Measurements from ENCODE around the gene CCND2. TPM values are rescaled to one million over a fixed set of nuclear protein-coding genes. Genes with fewer than 3 reads are reported as not detected.
A peak's percentile ranks its signal among the peaks of the same experiment; 100 is the strongest.

Gene CCND2
- total RNA-seq, 1 donor from 2014 or later, result 57.7 TPM

DNA sequence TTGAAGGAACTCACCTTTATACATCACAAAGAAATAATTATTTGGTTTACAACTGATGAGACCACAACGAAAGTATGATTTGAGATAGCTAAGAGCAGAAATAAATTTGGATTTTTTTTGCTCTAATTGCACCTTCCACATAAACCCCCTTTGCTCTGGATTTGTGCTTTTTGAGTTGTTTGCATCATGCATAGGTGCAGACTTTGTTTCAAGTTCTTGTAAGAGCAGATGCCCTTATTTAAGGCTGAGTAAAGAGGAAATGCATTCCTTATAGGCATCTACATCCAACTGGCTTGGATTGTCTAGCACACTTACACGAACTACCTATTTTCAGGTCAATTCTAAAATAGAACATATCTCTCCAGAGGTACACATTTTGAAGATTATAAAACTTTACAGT, 6.6 kb upstream of the CCND2 start:
- H3K4me1 ChIP-seq, result peaks cover 31% of the 10 kb centered on the region
- H3K27ac ChIP-seq, result no peak overlapping the region
- TF ChIP-seq, protein P1, sequence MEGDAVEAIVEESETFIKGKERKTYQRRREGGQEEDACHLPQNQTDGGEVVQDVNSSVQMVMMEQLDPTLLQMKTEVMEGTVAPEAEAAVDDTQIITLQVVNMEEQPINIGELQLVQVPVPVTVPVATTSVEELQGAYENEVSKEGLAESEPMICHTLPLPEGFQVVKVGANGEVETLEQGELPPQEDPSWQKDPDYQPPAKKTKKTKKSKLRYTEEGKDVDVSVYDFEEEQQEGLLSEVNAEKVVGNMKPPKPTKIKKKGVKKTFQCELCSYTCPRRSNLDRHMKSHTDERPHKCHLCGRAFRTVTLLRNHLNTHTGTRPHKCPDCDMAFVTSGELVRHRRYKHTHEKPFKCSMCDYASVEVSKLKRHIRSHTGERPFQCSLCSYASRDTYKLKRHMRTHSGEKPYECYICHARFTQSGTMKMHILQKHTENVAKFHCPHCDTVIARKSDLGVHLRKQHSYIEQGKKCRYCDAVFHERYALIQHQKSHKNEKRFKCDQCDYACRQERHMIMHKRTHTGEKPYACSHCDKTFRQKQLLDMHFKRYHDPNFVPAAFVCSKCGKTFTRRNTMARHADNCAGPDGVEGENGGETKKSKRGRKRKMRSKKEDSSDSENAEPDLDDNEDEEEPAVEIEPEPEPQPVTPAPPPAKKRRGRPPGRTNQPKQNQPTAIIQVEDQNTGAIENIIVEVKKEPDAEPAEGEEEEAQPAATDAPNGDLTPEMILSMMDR (IDR thresholded peaks at IDR 0.05), result no peak
- ATAC-seq (no peak), DNase-seq (no peak)
- intact Hi-C loops (cut with DNase I), result no loop called here
- peaks cover 30% of the 10 kb centered on the region for H3K27me3 ChIP-seq (ENCODE audit: low read depth)
- no peaks in the 10 kb centered on the region for H3K9me3 ChIP-seq
- no peaks in the 10 kb centered on the region for H3K36me3 ChIP-seq
- no peak overlapping the region for H3K4me3 ChIP-seq

DNA sequence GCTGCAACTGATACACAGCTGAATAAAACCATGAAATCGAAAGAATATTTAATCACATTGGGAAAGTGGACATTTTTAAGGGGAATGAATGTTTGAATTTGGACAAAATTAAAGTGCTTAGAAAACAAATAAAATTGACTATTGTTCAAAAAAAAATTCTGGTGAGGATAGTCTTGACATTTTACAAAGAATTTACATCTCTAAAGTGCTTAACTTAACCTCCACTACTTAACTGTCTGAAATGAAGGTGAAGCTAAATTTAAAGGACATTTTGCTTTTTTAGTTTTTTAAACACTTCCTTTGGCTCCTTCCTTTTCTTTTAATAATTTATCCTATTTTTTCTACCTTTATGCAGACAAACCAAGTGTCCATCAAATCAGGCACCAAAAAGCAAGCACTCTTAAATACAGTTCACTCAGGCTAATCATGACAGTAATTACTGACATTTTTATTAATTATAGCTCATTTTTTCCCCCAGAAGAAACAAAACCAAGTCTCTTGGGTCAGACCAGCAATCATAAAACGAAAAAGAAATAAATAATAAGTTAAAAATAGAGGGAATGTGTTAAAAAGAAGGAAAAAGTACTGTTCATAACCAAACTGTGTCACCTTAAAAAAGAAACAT, 5.7 kb upstream of the CCND2 start:
- H3K27ac ChIP-seq, result no peak overlapping the region

DNA sequence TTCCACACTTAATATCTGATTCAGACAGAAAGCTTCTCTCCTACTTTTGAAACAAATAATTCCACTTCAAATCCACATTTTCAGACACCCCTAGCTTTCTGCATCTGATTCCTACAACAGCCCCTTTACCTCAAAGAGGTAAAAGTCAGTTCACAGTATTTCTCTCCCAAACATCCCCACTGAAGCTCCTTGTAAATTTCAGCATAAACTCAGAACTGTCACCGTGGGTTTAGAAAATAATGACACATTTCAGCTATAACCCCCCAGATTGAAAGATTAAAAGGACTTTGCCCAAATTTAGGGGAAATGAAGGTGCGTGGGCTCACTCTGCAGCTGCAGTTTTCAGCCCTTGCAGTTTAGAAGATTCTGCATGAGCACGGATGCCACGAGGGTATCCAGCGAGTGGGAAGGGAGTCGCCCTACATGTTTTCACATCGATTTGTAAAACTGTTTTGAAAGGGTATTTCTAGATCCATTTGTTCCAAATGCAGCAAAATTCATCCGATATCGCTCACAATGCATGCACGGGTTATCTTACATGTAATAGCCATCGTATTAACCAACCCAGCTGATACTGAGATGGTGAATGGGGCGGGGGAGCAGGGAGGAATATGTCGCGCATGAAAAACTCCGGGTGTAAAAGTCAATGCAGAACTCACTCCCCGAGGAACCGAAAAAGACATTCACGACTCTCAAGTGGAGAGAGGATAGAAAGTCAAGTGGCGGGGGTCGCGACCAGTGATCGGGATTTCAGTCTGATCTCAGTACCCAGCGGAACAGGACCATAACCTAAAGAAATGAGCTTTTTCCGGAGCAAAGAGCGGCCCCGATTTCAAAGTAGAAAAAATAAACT, 5.0 kb upstream of the CCND2 start:
- peak overlapping the region; percentile 77 for H3K4me3 ChIP-seq
- peaks cover 46% of the 10 kb centered on the region for H3K4me1 ChIP-seq
- peaks cover 41% of the 10 kb centered on the region for H3K27me3 ChIP-seq (ENCODE audit: low read depth)
- TF ChIP-seq, protein P1 (IDR thresholded peaks at IDR 0.05), result no peak
- intact Hi-C loops (cut with DNase I), result no loop called here
- no peak for ATAC-seq
- no peaks in the 10 kb centered on the region for H3K36me3 ChIP-seq
- peak overlapping the region; percentile 87 for H3K27ac ChIP-seq
- DNase-seq, result no peak
- no peaks in the 10 kb centered on the region for H3K9me3 ChIP-seq

More for the DNA sequence above, 5.7 kb upstream of the CCND2 start:
- TF ChIP-seq, protein P1 (IDR thresholded peaks at IDR 0.05), result no peak
- Histone ChIP-seq H3K27me3 (ENCODE audit: low read depth) (peaks cover 37% of the 10 kb centered on the region), H3K36me3 (no peaks in the 10 kb centered on the region), H3K4me1 (peaks cover 39% of the 10 kb centered on the region), H3K4me3 (no peak overlapping the region), H3K9me3 (no peaks in the 10 kb centered on the region)
- no peak for DNase-seq
- intact Hi-C loops (cut with DNase I), result no loop called here
- no peak for ATAC-seq

DNA sequence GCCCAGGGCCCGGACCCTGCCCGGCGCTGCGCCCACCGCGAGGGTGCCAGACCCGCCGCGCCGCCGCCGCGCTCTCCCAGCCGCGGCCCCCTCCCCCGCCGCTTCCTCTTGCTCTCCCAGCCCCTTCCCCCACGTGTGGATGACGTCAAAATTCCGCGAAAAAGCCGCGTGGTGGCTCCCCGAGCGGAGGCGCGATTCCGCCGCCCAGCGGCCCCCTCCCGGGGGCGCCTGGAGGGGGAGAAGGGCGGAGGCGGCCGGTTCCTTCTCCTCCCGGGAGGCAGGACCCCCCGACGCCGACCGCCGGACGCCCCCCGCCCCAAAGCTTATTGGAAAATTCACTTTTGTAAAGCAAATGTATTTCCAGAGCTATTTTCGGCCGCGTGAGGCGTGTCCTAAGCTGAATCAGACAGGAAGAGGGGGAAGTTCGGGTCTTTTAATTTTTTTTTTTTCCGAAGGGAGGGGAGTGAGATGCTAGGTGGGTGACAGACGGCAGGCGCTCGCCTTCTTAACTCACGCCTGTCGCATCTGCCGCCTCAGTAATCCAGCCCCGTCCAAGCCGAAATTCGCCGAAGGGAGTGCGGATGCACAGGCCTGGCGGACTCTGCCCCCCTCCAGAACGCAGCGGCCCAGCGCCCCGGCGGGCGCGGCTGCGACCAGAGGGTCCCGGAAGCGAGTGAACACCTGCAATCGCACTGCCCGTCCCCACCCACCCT, 4.1 kb upstream of the CCND2 start:
- Histone ChIP-seq H3K4me1 (peaks cover 55% of the 10 kb centered on the region), H3K4me3 (peak overlapping the region; percentile 77), H3K36me3 (no peaks in the 10 kb centered on the region), H3K27me3 (ENCODE audit: low read depth) (peaks cover 50% of the 10 kb centered on the region), H3K9me3 (no peaks in the 10 kb centered on the region), H3K27ac (peak overlapping the region; percentile 87)
- peak; percentile 25 to 44 for ATAC-seq
- intact Hi-C loops (cut with DNase I), result no loop called here
- TF ChIP-seq, protein P1 (IDR thresholded peaks at IDR 0.05), result peak; percentile 15
- DNase-seq, result peak; percentile 83

DNA sequence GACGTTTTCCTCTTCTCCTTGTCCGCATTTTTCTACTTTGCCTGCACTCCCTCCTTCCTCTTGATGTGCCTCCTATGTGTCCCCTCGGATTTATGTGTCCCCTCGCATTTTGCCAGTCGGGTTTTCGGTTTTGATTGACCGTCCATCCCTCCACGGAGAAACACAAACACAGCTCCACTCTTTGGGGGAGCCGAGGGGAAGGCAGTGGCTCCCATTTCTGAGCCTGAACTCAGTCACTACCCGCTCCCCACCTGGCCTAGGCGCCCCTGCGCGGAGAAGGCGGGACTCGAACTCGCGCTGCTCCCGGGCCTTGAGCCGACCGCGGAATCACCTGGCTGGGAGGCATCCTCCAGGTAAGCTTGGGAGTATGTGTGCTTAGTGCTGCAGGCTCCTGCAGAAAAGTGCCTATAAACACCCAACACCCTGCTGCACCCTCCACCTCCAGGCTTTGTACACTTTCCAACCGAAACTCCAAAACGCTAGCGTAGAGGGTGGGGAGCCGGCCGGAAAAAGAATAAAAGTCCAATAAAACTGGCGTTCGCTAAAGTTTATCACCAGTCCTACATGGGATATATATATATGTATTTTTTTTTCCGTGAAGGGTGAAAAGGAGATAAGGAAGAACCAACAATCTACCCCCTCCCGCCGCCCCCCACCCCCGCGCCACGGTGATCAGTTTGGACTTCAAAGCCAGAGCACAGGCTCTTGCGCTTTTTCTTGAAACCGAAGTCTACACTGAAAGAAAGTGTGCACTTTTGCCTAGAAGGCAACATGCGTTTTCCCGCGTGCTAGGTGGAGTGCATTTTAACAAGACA, 3.3 kb upstream of the CCND2 start:
- peaks cover 52% of the 10 kb centered on the region for H3K27me3 ChIP-seq (ENCODE audit: low read depth)
- ATAC-seq, result no peak

More for the DNA sequence above, 3.3 kb upstream of the CCND2 start:
- TF ChIP-seq, protein P1 (IDR thresholded peaks at IDR 0.05), result no peak
- Histone ChIP-seq H3K4me3 (peak overlapping the region; percentile 77), H3K4me1 (peaks cover 58% of the 10 kb centered on the region), H3K27ac (peak overlapping the region; percentile 87), H3K9me3 (no peaks in the 10 kb centered on the region), H3K36me3 (no peaks in the 10 kb centered on the region)
- intact Hi-C loops (cut with DNase I), result no loop called here
- no peak for DNase-seq

All from lower lobe of right lung (tissue), 2 donors.